Liver (tissue), 9 donors: Measurements from ENCODE around the gene WAPL. TPM values are rescaled to one million over a fixed set of nuclear protein-coding genes. Genes with fewer than 3 reads are reported as not detected.

Source experiments
- DNase-seq: peaks from one replicate; pipeline ENCODE4 v3.0.0-alpha.2; 2017; ENCODE audit warnings: low spot score
- H3K27ac ChIP-seq, 2 donors: one replicate each; pipeline ENCODE4 v1.7.0; 2013; ENCODE audit warnings: inconsistent platforms in 2 of 2, low read length in 2 of 2, control low read depth in 1 of 2, low read depth in 1 of 2, mild to moderate bottlenecking in 1 of 2
- H3K27me3 ChIP-seq, 4 donors: one replicate each; pipeline versions ENCODE4 v1.6.1 to v1.7.0; 2013; ENCODE audit warnings: low read length in 3 of 4, inconsistent platforms in 1 of 4, mild to moderate bottlenecking in 1 of 4, moderate library complexity in 1 of 4; ENCODE audit not compliant: control insufficient read depth in 4 of 4, insufficient read depth in 4 of 4
- H3K36me3 ChIP-seq, 4 donors: one replicate each; pipeline versions ENCODE4 v1.6.1 to v1.7.0; 2013; ENCODE audit warnings: low read length in 3 of 4, mild to moderate bottlenecking in 3 of 4, low read depth in 1 of 4, moderate library complexity in 1 of 4; ENCODE audit not compliant: control insufficient read depth in 4 of 4, insufficient read depth in 3 of 4
- H3K4me1 ChIP-seq, 4 donors: one replicate each; pipeline versions ENCODE4 v1.6.1 to v1.7.0; 2013; ENCODE audit warnings: low read length in 3 of 4, mild to moderate bottlenecking in 3 of 4, moderate library complexity in 1 of 4; ENCODE audit not compliant: control insufficient read depth in 4 of 4, insufficient read depth in 4 of 4
- H3K4me3 ChIP-seq, 3 donors: one replicate each; pipeline versions ENCODE4 v1.6.1 to v1.7.0; 2013; ENCODE audit warnings: low read length in 3 of 3, control low read depth in 1 of 3, low read depth in 1 of 3, mild to moderate bottlenecking in 1 of 3
- H3K9ac ChIP-seq, 2 donors: one replicate each; pipeline ENCODE4 v1.7.0; 2013; ENCODE audit warnings: low read length in 2 of 2, mild to moderate bottlenecking in 2 of 2, moderate library complexity in 2 of 2, control low read depth in 1 of 2, low read depth in 1 of 2
- H3K9me3 ChIP-seq, 4 donors: one replicate each; pipeline versions ENCODE4 v1.6.1 to v1.7.0; 2013; ENCODE audit warnings: low read length in 3 of 4; ENCODE audit not compliant: control insufficient read depth in 4 of 4
- ATF3 ChIP-seq: IDR thresholded peaks from 2 replicates; pipeline ENCODE4 v1.6.1; 2016; ENCODE audit warnings: antibody characterized with exemption
- CTCF ChIP-seq: fragments of 150-350 bp; IDR thresholded peaks from 2 replicates; pipeline ENCODE4 v1.5.1; 2017; ENCODE audit warnings: improper control_type of control experiment, low read depth, low read length; ENCODE audit not compliant: missing input control
- EGR1 ChIP-seq, 2 donors: IDR thresholded peaks; 2 replicates each; pipeline ENCODE4 v1.6.1; 2016 to 2018; ENCODE audit warnings: antibody characterized with exemption in 2 of 2, low read depth in 2 of 2
- FOXA1 ChIP-seq: IDR thresholded peaks from 2 replicates; pipeline ENCODE4 v1.6.1; 2016; ENCODE audit warnings: antibody characterized with exemption
- FOXA2 ChIP-seq: IDR thresholded peaks from 2 replicates; pipeline ENCODE4 v1.6.1; 2016; ENCODE audit warnings: antibody characterized with exemption
- GABPA ChIP-seq, 2 donors: IDR thresholded peaks in 1 of 2; conservative IDR thresholded peaks in 1 of 2; 2 replicates each; pipeline ENCODE4 v1.6.1; 2016; ENCODE audit warnings: antibody characterized with exemption in 2 of 2, mild to moderate bottlenecking in 1 of 2, moderate library complexity in 1 of 2
- HNF4A ChIP-seq, 2 donors: conservative IDR thresholded peaks; 2 replicates each; pipeline ENCODE4 v1.6.1; 2016; ENCODE audit warnings: antibody characterized with exemption in 2 of 2, mild to moderate bottlenecking in 2 of 2
- HNF4G ChIP-seq: IDR thresholded peaks from 2 replicates; pipeline ENCODE4 v1.6.1; 2016; ENCODE audit warnings: antibody characterized with exemption
- JUND ChIP-seq, 2 donors: IDR thresholded peaks; 2 replicates each; pipeline ENCODE4 v1.6.1; 2016; ENCODE audit warnings: antibody characterized with exemption in 2 of 2
- MAX ChIP-seq: IDR thresholded peaks from 2 replicates; pipeline ENCODE4 v1.6.1; 2016; ENCODE audit warnings: antibody characterized with exemption
- NR2F2 ChIP-seq: IDR thresholded peaks from 2 replicates; pipeline ENCODE4 v1.6.1; 2016; ENCODE audit warnings: antibody characterized with exemption
- REST ChIP-seq: IDR thresholded peaks from 2 replicates; pipeline ENCODE4 v1.6.1; 2016; ENCODE audit warnings: antibody characterized with exemption, mild to moderate bottlenecking
- RXRA ChIP-seq, 2 donors: IDR thresholded peaks; 2 replicates each; pipeline ENCODE4 v1.6.1; 2017 to 2018; ENCODE audit warnings: antibody characterized with exemption in 2 of 2, mild to moderate bottlenecking in 1 of 2
- SP1 ChIP-seq: IDR thresholded peaks from 2 replicates; pipeline ENCODE4 v1.6.1; 2018; ENCODE audit warnings: antibody characterized with exemption, mild to moderate bottlenecking
- TAF1 ChIP-seq: conservative IDR thresholded peaks from 2 replicates; pipeline ENCODE4 v1.6.1; 2016; ENCODE audit warnings: antibody characterized with exemption, mild to moderate bottlenecking
- ZBTB33 ChIP-seq: IDR thresholded peaks from 2 replicates; pipeline ENCODE4 v1.6.1; 2016; ENCODE audit warnings: antibody characterized with exemption
- WGBS: extraction: QIAGEN DNeasy Blood & Tissue Kit; methylation state at CpG from one replicate; pipeline ENCODE4 v1.1.7; 2013; 5-methylcytosine and 5-hydroxymethylcytosine counted together
- polyA plus RNA-seq, 2 donors: library from polyadenylated mRNA; stranded (reverse) in 1 of 2; unstranded in 1 of 2; fragments of 200-250 nt in 1 of 2; fragments of >200 nt in 1 of 2; fragmentation: Nextera tagmentation in 1 of 2; extraction: Ambion mirVana in 1 of 2; gene quantifications; one replicate each; pipeline versions ENCODE4 v1.2.1 to v1.2.3, GENCODE V29; 2013 to 2015
- total RNA-seq, 2 donors: library from RNA; depleted of rRNA; stranded (reverse); fragments of >200 nt; gene quantifications; one replicate each; pipeline ENCODE4 v1.2.3, GENCODE V29; 2014
- donor health status: healthy.
- donor health status: healthy.
- donor health status: healthy.
- donor health status: healthy.
- donor health status: healthy.

The WAPL gene
- total and polyA plus RNA-seq, 4 donors, result 9.7 to 37.9 (median 24.0) TPM

DNA sequence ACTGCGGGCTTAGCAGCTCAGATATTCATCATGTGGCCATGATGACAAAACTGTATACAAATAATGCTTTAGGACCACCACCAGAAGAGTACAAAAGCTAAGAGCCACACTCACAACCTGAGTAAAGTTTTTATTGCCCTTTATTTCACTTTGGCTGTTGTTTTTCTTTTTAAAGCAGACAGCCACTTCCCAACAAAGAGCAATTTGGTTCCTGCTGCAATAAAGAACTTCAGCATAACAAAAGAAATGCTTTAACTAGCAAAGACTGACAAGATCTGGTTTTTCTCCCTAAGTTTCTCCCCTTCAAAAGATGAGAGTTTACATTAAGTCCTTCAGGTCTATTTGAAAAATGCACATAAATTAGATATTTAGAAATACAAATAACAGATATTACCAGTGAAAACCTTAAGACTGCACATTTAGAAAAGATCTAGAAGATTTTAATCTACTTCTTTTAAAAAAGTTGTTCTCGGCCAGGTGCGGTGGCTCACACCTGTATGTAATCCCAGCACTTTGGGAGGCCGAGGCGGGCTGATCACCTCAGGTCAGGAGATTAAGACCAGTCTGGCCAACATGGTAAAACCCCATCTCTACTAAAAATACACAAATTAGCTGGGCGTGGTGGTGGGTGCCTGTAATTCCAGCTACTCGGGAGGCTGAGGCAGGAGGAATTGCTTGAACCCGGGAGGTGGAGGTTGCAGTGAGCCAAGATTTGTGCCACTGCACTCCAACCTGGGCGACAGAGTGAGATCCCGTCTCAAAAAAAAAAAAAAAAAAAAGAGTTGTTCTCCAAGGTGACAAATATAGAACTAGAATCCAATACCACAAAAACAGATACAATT, 59.4 kb downstream of the WAPL start:
- Histone ChIP-seq H3K4me1 (no peaks in the 10 kb centered on the region), H3K27me3 (no peaks in the 10 kb centered on the region), H3K9ac (no peak overlapping the region), H3K27ac (no peak overlapping the region), H3K9me3 (no peaks in the 10 kb centered on the region), H3K4me3 (no peak overlapping the region), H3K36me3 (peaks cover 6 to 42% (median 34%) of the 10 kb centered on the region in 4 donors)
- TF ChIP-seq RXRA (IDR thresholded peaks at IDR 0.05) (no peak), HNF4G (no peak), CTCF (no peak), MAX (no peak), REST (no peak), JUND (IDR thresholded peaks at IDR 0.05) (no peak), FOXA2 (no peak), ZBTB33 (no peak), HNF4A (conservative IDR thresholded peaks at IDR 0.05) (no peak), GABPA (IDR thresholded peaks at IDR 0.05 in 1 of 2, conservative IDR thresholded peaks at IDR 0.05 in 1 of 2) (no peak), NR2F2 (no peak), SP1 (no peak), EGR1 (IDR thresholded peaks at IDR 0.05; ENCODE audit: low read depth in 2 of 2) (no peak), FOXA1 (no peak), TAF1 (no peak), ATF3 (no peak)
- DNase-seq, result no peak
- 97% methylated on average over 10 of the region's 10 CpGs for WGBS
